GM23248 (cell line): ENCODE measurements around the gene SERPINB5.

ENCODE experiments used
- EZH2 ChIP-seq: fragments of 200-600 bp; sonication (generic); IDR thresholded peaks from 2 replicates; pipeline ENCODE4 v1.6.1; 2018; ENCODE audit warnings: antibody characterized with exemption, mild to moderate bottlenecking; ENCODE audit not compliant: insufficient read depth, poor library complexity, severe bottlenecking
- EZH2phosphoT487 ChIP-seq: fragments of 200-600 bp; sonication (generic); IDR thresholded peaks from 2 replicates; pipeline ENCODE4 v1.6.1; 2018; ENCODE audit warnings: antibody characterized with exemption, moderate library complexity, mild to moderate bottlenecking, low read depth; ENCODE audit not compliant: insufficient read depth

DNA sequence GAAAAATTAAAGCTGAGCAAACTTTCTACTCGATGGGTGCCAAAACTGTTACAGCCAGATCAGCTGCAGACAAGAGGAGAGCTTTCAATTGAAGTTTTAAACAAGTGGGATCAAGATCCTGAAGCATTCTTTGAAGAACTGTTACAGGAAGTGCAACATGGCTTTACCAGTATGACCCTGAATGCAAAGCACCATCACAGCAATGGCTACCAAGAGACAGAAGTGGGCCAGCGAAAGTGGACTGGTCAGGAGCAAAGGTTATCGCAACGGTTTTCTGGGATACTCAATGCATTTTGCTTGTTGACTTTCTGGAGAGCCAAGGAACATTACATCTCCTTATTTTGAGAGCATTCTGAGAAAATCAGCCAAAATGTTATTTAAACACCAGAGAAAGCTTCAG lies 9.1 kb upstream of the SERPINB5 start:
- TF ChIP-seq EZH2 (no peak), EZH2phosphoT487 (no peak)
